GM23338 (cell line): ENCODE results near the gene DESI2. TPM values are rescaled to one million over a fixed set of nuclear protein-coding genes. Genes with fewer than 3 reads are reported as not detected.

ENCODE experiments used
- ATAC-seq: fragments of 200-7000 bp; cut with Tn5 transposase; 3 replicates; pipeline ENCODE4 v1.9.1; 2020
- DNase-seq: peaks from one replicate; pipeline ENCODE4 v3.0.0-alpha.2; 2015; ENCODE audit warnings: low spot score
- H2AFZ ChIP-seq: fragments of 200-600 bp; sonication (generic); 2 replicates; pipeline ENCODE4 v1.8.0; 2016; ENCODE audit warnings: antibody characterized with exemption, mild to moderate bottlenecking, moderate library complexity
- H3F3A ChIP-seq: fragments of 200-600 bp; sonication (generic); replicated peaks from 2 replicates; pipeline ENCODE4 v1.8.0; 2017; ENCODE audit warnings: antibody characterized with exemption, mixed run types, low read depth
- H3K27ac ChIP-seq: fragments of 200-600 bp; sonication (generic); 2 replicates; pipeline ENCODE4 v1.6.1; 2016; ENCODE audit warnings: low read depth
- H3K27me3 ChIP-seq: fragments of 200-600 bp; sonication (generic); 2 replicates; pipeline ENCODE4 v1.8.0; 2016; ENCODE audit warnings: mild to moderate bottlenecking, mixed run types, moderate library complexity; ENCODE audit not compliant: insufficient read depth
- H3K36me3 ChIP-seq: fragments of 200-600 bp; sonication (generic); 2 replicates; pipeline ENCODE4 v1.8.0; 2016; ENCODE audit warnings: mild to moderate bottlenecking; ENCODE audit not compliant: insufficient read depth
- H3K4me1 ChIP-seq: fragments of 200-600 bp; sonication (generic); 2 replicates; pipeline ENCODE4 v1.8.0; 2016; ENCODE audit warnings: mild to moderate bottlenecking, moderate library complexity; ENCODE audit not compliant: insufficient read depth
- H3K4me2 ChIP-seq: fragments of 200-600 bp; sonication (generic); 2 replicates; pipeline ENCODE4 v1.7.1; 2017; ENCODE audit warnings: mixed run types
- H3K4me3 ChIP-seq: fragments of 200-600 bp; sonication (generic); 2 replicates; pipeline ENCODE4 v1.6.1; 2016; ENCODE audit warnings: mixed run types
- H3K79me2 ChIP-seq: fragments of 200-600 bp; sonication (generic); replicated peaks from 2 replicates; pipeline ENCODE4 v1.8.0; 2017; ENCODE audit warnings: mild to moderate bottlenecking; ENCODE audit not compliant: insufficient read depth
- H3K9me2 ChIP-seq: fragments of 200-600 bp; sonication (generic); 2 replicates; pipeline ENCODE4 v1.8.0; 2017; ENCODE audit not compliant: insufficient read depth
- H4K20me1 ChIP-seq: fragments of 200-600 bp; sonication (generic); replicated peaks from 2 replicates; pipeline ENCODE4 v1.8.0; 2017; ENCODE audit warnings: mild to moderate bottlenecking; ENCODE audit not compliant: insufficient read depth
- H3K27ac Mint-ChIP-seq: 2 replicates; pipeline ENCODE4 v1.8.0; 2020; ENCODE audit warnings: inconsistent platforms, mild to moderate bottlenecking, moderate library complexity, mixed read lengths
- H3K27me3 Mint-ChIP-seq: 3 replicates; pipeline ENCODE4 v1.8.0; 2022; ENCODE audit warnings: low read depth, mild to moderate bottlenecking, moderate library complexity, mixed read lengths, inconsistent platforms; ENCODE audit not compliant: insufficient read depth, poor library complexity
- H3K36me3 Mint-ChIP-seq: 3 replicates; pipeline ENCODE4 v1.8.0; 2021; ENCODE audit warnings: low read depth, mild to moderate bottlenecking, inconsistent platforms, moderate library complexity, mixed read lengths
- H3K4me1 Mint-ChIP-seq: 3 replicates; pipeline ENCODE4 v1.8.0; 2020; ENCODE audit warnings: mild to moderate bottlenecking, inconsistent platforms, mixed read lengths
- H3K4me3 Mint-ChIP-seq: 3 replicates; pipeline ENCODE4 v1.8.0; 2021; ENCODE audit warnings: moderate library complexity, mild to moderate bottlenecking, inconsistent platforms, mixed read lengths
- H3K9me3 Mint-ChIP-seq: 3 replicates; pipeline ENCODE4 v1.8.0; 2020; ENCODE audit warnings: moderate library complexity, mild to moderate bottlenecking, inconsistent platforms, mixed read lengths
- CREB1 ChIP-seq: fragments of 250-450 bp; sonication (Bioruptor Pico); IDR thresholded peaks from 2 replicates; pipeline ENCODE4 v1.5.0; 2020; ENCODE audit warnings: low read depth, mild to moderate bottlenecking, moderate library complexity
- CTCF ChIP-seq, 2 experiments: fragments of 200-600 bp in 1 of 2; sonication (generic) in 1 of 2; conservative IDR thresholded peaks; 2 replicates each; pipeline versions ENCODE4 v1.5.1 to v1.6.1; 2016 to 2017; ENCODE audit warnings: antibody characterized with exemption in 2 of 2, low read depth in 2 of 2, mild to moderate bottlenecking in 2 of 2, moderate library complexity in 1 of 2
- ETS1 ChIP-seq: IDR thresholded peaks from 2 replicates; pipeline ENCODE4 v1.6.1; 2016; ENCODE audit warnings: antibody characterized with exemption
- EZH2 ChIP-seq: fragments of 200-600 bp; sonication (generic); IDR thresholded peaks from one replicate; pipeline ENCODE4 v1.8.0; 2017; ENCODE audit warnings: antibody characterized with exemption, mild to moderate bottlenecking, low read depth; ENCODE audit not compliant: unreplicated experiment
- EZH2phosphoT487 ChIP-seq: fragments of 200-600 bp; sonication (generic); IDR thresholded peaks from one replicate; pipeline ENCODE4 v1.8.1; 2018; ENCODE audit warnings: antibody characterized with exemption; ENCODE audit not compliant: unreplicated experiment
- JUNB ChIP-seq: IDR thresholded peaks from one replicate; pipeline ENCODE4 v1.6.1; 2016; ENCODE audit warnings: antibody characterized with exemption; ENCODE audit not compliant: unreplicated experiment
- NANOG ChIP-seq: IDR thresholded peaks from 2 replicates; pipeline ENCODE4 v1.6.1; 2016; ENCODE audit warnings: antibody characterized with exemption, borderline replicate concordance
- POLR2AphosphoS5 ChIP-seq: IDR thresholded peaks from 2 replicates; pipeline ENCODE4 v1.6.1; 2016; ENCODE audit warnings: antibody characterized with exemption, low read depth
- REST ChIP-seq: IDR thresholded peaks from one replicate; pipeline ENCODE4 v1.6.1; 2018; ENCODE audit warnings: antibody characterized with exemption; ENCODE audit not compliant: unreplicated experiment
- STAT1 ChIP-seq: IDR thresholded peaks from one replicate; pipeline ENCODE4 v1.6.1; 2016; ENCODE audit warnings: antibody characterized with exemption; ENCODE audit not compliant: unreplicated experiment
- ZNF114 ChIP-seq: fragments of 250-450 bp; sonication (Bioruptor Pico); IDR thresholded peaks from 2 replicates; pipeline ENCODE4 v1.5.0; 2020; ENCODE audit warnings: mild to moderate bottlenecking, moderate library complexity
- ZNF331 ChIP-seq: fragments of 250-450 bp; sonication (Bioruptor Pico); IDR thresholded peaks from 2 replicates; pipeline ENCODE4 v1.5.0; 2020; ENCODE audit warnings: low read depth, mild to moderate bottlenecking, moderate library complexity
- ZNF462 ChIP-seq: fragments of 250-450 bp; sonication (Bioruptor Pico); IDR thresholded peaks from 2 replicates; pipeline ENCODE4 v1.5.0; 2020; ENCODE audit warnings: mild to moderate bottlenecking, moderate library complexity
- polyA plus RNA-seq: library from polyadenylated mRNA; unstranded; fragments of >200 nt; fragmentation: Nextera tagmentation; extraction: Ambion mirVana; gene quantifications from 2 replicates; pipeline ENCODE4 v1.2.1, GENCODE V29; 2016
- total RNA-seq: library from RNA; depleted of rRNA; stranded (reverse); fragments of >200 nt; shearing (Covaris generic); gene quantifications from 2 replicates; pipeline ENCODE4 v1.2.3, GENCODE V29; 2014

Gene DESI2
- total and polyA plus RNA-seq, 2 experiments from 2014 or later: 145 TPM

GRCh38 chr1:244667797-244668196, 14.9 kb downstream of the DESI2 start:
- no peaks in the 10 kb centered on the region for H3K9me2 ChIP-seq
- H3K79me2 ChIP-seq: peaks cover 100% of the 10 kb centered on the region
- H3K27me3 Mint-ChIP-seq: no peaks in the 10 kb centered on the region
- H3K27me3 ChIP-seq: no peaks in the 10 kb centered on the region
- no peaks in the 10 kb centered on the region; the same call in 2 of the 3 replicates for H3K4me1 Mint-ChIP-seq
- H3K36me3 Mint-ChIP-seq: peaks cover 10% of the 10 kb centered on the region; the same call in 2 of the 3 replicates
- no peaks in the 10 kb centered on the region for H3K36me3 ChIP-seq
- DNase-seq (no peak), ATAC-seq (peak; percentile 39; the same call in 2 of the 3 replicates)
- H3K4me3 Mint-ChIP-seq: no peak overlapping the region
- H3K4me3 ChIP-seq: no peak overlapping the region
- no peaks in the 10 kb centered on the region for H3F3A ChIP-seq
- no peaks in the 10 kb centered on the region; the same call in 1 of the 2 replicates for H3K4me1 ChIP-seq
- H4K20me1 ChIP-seq: peaks cover 37% of the 10 kb centered on the region; the same call in 1 of the 2 replicates
- no peaks in the 10 kb centered on the region for H3K9me3 Mint-ChIP-seq
- no peak overlapping the region for H3K27ac Mint-ChIP-seq
- TF ChIP-seq STAT1 (no peak), CTCF (conservative IDR thresholded peaks at IDR 0.05; ENCODE audit: low read depth in 2 of 2) (no peak), JUNB (no peak), NANOG (no peak), ZNF462 (CRISPR knock-in tag) (no peak), EZH2phosphoT487 (no peak), ETS1 (no peak), ZNF114 (CRISPR knock-in tag) (no peak), CREB1 (no peak), ZNF331 (CRISPR knock-in tag) (no peak), POLR2AphosphoS5 (no peak), EZH2 (no peak), REST (no peak)
- no peak overlapping the region for H3K4me2 ChIP-seq
- H3K27ac ChIP-seq: no peak overlapping the region
- no peak overlapping the region for H2AFZ ChIP-seq
